Kidney epithelial cell (primary cell): ENCODE results near the gene RRM2. TPM values are rescaled to one million over a fixed set of nuclear protein-coding genes. Genes with fewer than 3 reads are reported as not detected.

Experiments used
- DNase-seq: peaks from one replicate; pipeline ENCODE4 v3.0.0-alpha.2; 2010; ENCODE audit warnings: low read depth
- H3K27me3 ChIP-seq: 2 replicates; pipeline ENCODE4 v1.6.0; 2011; ENCODE audit warnings: low read length; ENCODE audit not compliant: control insufficient read depth, insufficient read depth
- H3K36me3 ChIP-seq: 2 replicates; pipeline ENCODE4 v1.5.1; 2011; ENCODE audit warnings: low read length; ENCODE audit not compliant: control insufficient read depth, insufficient read depth
- H3K4me3 ChIP-seq: 2 replicates; pipeline ENCODE4 v1.5.1; 2011; ENCODE audit warnings: low read depth, mild to moderate bottlenecking, control low read depth, low read length
- CTCF ChIP-seq: IDR thresholded peaks from 2 replicates; pipeline ENCODE4 v1.5.1; 2011; ENCODE audit warnings: mild to moderate bottlenecking, moderate library complexity, low read length, control low read depth, inconsistent platforms; ENCODE audit not compliant: insufficient read depth, poor library complexity, severe bottlenecking
- total RNA-seq: library from RNA; depleted of rRNA; stranded (reverse); fragments of >200 nt; gene quantifications from 2 replicates; pipeline ENCODE4 v1.2.3, GENCODE V29; 2015

RRM2 gene
- total RNA-seq, 1 donor from 2014 or later = 8.7 TPM

DNA sequence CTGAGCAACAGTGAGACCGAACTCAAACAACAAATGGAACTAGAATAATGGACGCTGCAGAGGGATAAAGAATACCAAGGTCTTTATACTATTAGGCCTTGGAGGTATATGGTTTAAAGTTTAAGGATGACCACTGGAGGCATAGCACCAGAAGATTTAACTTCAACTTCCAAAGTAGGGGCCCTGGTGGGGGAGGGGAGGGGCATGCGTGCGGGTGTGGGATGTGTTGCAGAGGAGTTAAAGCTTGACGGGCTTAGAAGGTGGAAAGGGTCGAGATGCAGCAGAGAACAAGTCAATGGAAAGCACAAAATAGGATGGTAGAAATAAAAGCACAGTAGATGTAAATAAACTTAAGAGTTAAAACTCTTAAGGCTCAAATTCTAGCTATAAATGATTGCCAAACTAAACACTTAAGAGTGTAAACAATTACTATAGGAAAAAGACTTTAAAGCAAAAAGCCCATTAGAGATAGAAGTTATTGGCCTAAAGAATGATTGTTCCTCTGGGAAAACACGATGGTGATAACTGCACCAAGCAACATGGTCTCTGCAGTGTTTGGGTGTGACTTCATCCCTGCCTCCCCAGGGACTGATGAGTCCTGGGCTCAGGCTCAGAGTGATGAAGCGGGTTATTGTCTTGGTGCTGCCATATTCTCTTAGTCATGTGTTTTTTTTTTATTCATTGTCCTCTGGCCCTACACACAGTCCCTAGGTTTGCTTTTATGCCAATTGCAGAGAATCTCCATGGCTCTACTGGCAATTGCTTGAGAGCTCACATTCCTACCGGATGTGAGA, 13.0 kb downstream of the RRM2 start:
- no peak for DNase-seq
- Histone ChIP-seq H3K27me3 (no peaks in the 10 kb centered on the region), H3K36me3 (no peaks in the 10 kb centered on the region), H3K4me3 (no peak overlapping the region)
- no peak for TF ChIP-seq CTCF

DNA sequence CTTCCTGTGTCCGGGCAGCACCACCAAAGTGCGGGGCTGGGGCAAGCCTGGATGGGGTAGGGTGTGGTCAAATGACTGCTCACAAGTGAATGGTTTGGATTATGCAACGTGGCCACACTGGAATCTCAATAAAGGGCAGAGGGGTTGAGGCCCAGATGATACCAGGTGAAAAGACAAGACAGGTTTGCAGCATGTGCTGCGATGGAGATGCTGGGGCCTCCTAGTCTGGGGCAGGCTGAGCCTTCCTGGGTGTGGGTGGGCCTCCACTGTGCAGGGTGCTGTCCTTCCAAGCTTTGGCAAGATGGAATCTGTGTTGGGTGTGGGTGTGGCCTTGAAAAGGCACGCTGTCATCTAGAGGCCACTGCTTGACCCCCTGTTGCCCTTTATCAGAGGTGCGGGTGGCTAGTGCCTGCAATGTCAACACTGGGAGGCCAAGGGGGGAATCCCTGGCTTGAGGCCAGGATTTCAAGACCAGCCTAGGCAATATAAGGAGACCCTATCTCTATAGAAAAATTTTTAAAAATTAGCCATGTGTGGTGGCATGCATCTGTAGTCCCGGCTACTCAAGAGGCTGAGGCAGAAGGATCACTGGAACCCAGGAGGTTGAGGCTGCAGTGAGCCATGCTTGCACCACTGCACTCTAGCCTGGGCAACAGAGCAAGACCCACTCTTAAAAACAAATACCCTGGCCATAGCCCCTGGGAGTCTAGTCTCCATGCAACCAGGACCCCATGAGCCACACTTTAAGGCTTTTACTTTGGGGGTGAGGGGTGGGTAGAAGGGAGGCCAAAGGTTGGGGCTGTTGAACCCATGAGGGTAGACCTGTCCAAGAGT, 13.8 kb downstream of the RRM2 start:
- no peak for DNase-seq
- no peak overlapping the region for H3K4me3 ChIP-seq
- no peaks in the 10 kb centered on the region for H3K27me3 ChIP-seq
- H3K36me3 ChIP-seq = no peaks in the 10 kb centered on the region
- no peak for TF ChIP-seq CTCF

GRCh38 chr2:10137053-10137843, 14.7 kb downstream of the RRM2 start:
- H3K36me3 ChIP-seq = no peaks in the 10 kb centered on the region
- H3K4me3 ChIP-seq = no peak overlapping the region
- TF ChIP-seq CTCF = no peak
- no peaks in the 10 kb centered on the region for H3K27me3 ChIP-seq
- no peak for DNase-seq

- no peak overlapping the region for H3K4me3 ChIP-seq
- no peaks in the 10 kb centered on the region for H3K36me3 ChIP-seq
- no peak for TF ChIP-seq CTCF
- DNase-seq = no peak
- H3K27me3 ChIP-seq = no peaks in the 10 kb centered on the region
Measured at GRCh38 chr2:10139536-10139935, 17.0 kb downstream of the RRM2 start.

DNA sequence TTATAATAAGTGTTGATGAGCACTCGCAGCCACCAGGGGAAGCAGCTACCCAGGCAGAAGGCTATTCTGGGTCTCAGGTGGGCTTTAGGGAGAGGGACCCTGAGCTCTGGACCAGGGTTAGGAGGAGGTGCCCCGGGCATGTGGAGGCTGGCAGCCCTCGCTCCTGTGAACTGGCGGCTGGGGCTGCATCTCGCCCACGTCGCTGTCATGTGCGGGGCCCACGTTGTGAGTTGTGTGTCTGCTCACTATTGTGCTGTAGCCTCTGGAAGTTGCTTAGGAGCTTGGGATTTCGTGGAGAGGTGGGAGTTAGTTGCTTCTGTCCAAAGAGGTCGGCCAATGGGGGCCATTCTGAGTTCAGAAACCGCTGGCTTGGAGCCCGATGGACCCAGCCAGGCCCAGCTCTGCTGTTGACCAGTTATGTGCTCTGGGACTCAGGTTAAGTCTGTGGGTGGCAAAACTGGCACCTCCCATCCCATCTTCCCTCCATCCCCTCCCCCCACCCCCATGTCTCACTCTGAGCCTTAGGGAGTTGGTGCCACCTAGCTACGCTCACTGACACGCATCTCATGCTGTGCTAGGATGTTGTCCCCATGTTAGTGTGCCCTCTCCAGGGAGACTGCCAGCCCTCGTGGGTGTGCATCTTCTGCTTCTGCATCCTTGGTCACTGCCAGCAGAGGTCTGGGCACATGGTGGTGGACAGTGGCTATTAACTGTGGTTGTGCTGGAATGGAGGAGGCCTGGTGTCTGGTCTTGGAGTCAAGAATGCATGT, 18.5 kb downstream of the RRM2 start:
- peak; percentile 10 for TF ChIP-seq CTCF
- no peaks in the 10 kb centered on the region for H3K27me3 ChIP-seq
- H3K36me3 ChIP-seq = no peaks in the 10 kb centered on the region
- H3K4me3 ChIP-seq = no peak overlapping the region
- no peak for DNase-seq
